GM23248 (cell line): Measurements from ENCODE around the gene CCDC169. TPM values are rescaled to one million over a fixed set of nuclear protein-coding genes. Genes with fewer than 3 reads are reported as not detected.
A peak's percentile ranks its signal among the peaks of the same experiment; 100 is the strongest.

Source experiments
- DNase-seq: peaks from one replicate; pipeline ENCODE4 v3.0.0-alpha.2; 2015
- H2AFZ ChIP-seq: fragments of 200-600 bp; sonication (generic); 2 replicates; pipeline ENCODE4 v1.6.1; 2016; ENCODE audit warnings: antibody characterized with exemption
- H3F3A ChIP-seq: fragments of 200-600 bp; sonication (generic); 2 replicates; pipeline ENCODE4 v1.6.1; 2016; ENCODE audit warnings: mild to moderate bottlenecking, antibody characterized with exemption, mixed run types; ENCODE audit not compliant: insufficient read depth
- H3K27ac ChIP-seq: fragments of 200-600 bp; sonication (generic); 2 replicates; pipeline ENCODE4 v1.5.1; 2016; ENCODE audit warnings: mild to moderate bottlenecking
- H3K27me3 ChIP-seq: fragments of 200-600 bp; sonication (generic); replicated peaks from 2 replicates; pipeline ENCODE4 v1.6.1; 2016; ENCODE audit warnings: mild to moderate bottlenecking; ENCODE audit not compliant: insufficient read depth
- H3K36me3 ChIP-seq: fragments of 200-600 bp; sonication (generic); 2 replicates; pipeline ENCODE4 v1.6.1; 2016; ENCODE audit warnings: low read depth, mild to moderate bottlenecking
- H3K4me1 ChIP-seq: fragments of 200-600 bp; sonication (generic); 2 replicates; pipeline ENCODE4 v1.6.1; 2016; ENCODE audit warnings: mild to moderate bottlenecking; ENCODE audit not compliant: insufficient read depth
- H3K4me2 ChIP-seq: fragments of 200-600 bp; sonication (generic); one replicate; pipeline ENCODE4 v1.6.1; 2016; ENCODE audit warnings: mild to moderate bottlenecking; ENCODE audit not compliant: unreplicated experiment
- H3K4me3 ChIP-seq: fragments of 200-600 bp; sonication (generic); 2 replicates; pipeline ENCODE4 v1.5.1; 2016; ENCODE audit warnings: mild to moderate bottlenecking
- H3K79me2 ChIP-seq: fragments of 200-600 bp; sonication (generic); 2 replicates; pipeline ENCODE4 v1.6.1; 2016; ENCODE audit warnings: mild to moderate bottlenecking; ENCODE audit not compliant: insufficient read depth
- H3K9ac ChIP-seq: fragments of 200-600 bp; sonication (generic); 2 replicates; pipeline ENCODE4 v1.6.1; 2016; ENCODE audit warnings: mild to moderate bottlenecking
- H3K9me2 ChIP-seq: fragments of 200-600 bp; sonication (generic); 2 replicates; pipeline ENCODE4 v1.6.1; 2016; ENCODE audit warnings: mixed run types, mild to moderate bottlenecking, moderate library complexity; ENCODE audit not compliant: insufficient read depth
- H3K9me3 ChIP-seq: fragments of 200-600 bp; sonication (generic); one replicate; pipeline ENCODE4 v1.6.1; 2017; ENCODE audit warnings: low read depth
- H4K20me1 ChIP-seq: fragments of 200-600 bp; sonication (generic); 2 replicates; pipeline ENCODE4 v1.6.0; 2016; ENCODE audit not compliant: insufficient read depth
- EZH2 ChIP-seq: fragments of 200-600 bp; sonication (generic); IDR thresholded peaks from 2 replicates; pipeline ENCODE4 v1.6.1; 2018; ENCODE audit warnings: antibody characterized with exemption, mild to moderate bottlenecking; ENCODE audit not compliant: insufficient read depth, poor library complexity, severe bottlenecking
- EZH2phosphoT487 ChIP-seq: fragments of 200-600 bp; sonication (generic); IDR thresholded peaks from 2 replicates; pipeline ENCODE4 v1.6.1; 2018; ENCODE audit warnings: antibody characterized with exemption, moderate library complexity, mild to moderate bottlenecking, low read depth; ENCODE audit not compliant: insufficient read depth
- WGBS, 2 experiments: methylation state at CpG; one replicate each; pipeline ENCODE4 v1.1.6; 2015 to 2017; ENCODE audit warnings: low lambda C conversion rate in 2 of 2, low coverage in 1 of 2; ENCODE audit errors: missing lambda C conversion rate in 2 of 2; 5-methylcytosine and 5-hydroxymethylcytosine counted together
- in situ Hi-C: fragments of 300-500 bp; cut with MboI; formaldehyde crosslinking; loops from 2 replicates; pipeline ENCODE4 v1.15.0; 2020
- polyA plus RNA-seq: library from polyadenylated mRNA; unstranded; fragments of >200 nt; fragmentation: Nextera tagmentation; extraction: Ambion mirVana; gene quantifications from 2 replicates; pipeline ENCODE4 v1.2.1, GENCODE V29; 2016
- total RNA-seq: library from RNA; depleted of rRNA; stranded (reverse); fragments of >200 nt; shearing (Covaris generic); gene quantifications from 2 replicates; pipeline ENCODE4 v1.2.3, GENCODE V29; 2014

CCDC169 gene
- total and polyA plus RNA-seq, 2 experiments from 2014 or later = 0.22 to 0.63 TPM

- no peaks in the 10 kb centered on the region for H3K9me2 ChIP-seq
- no peak overlapping the region for H3K9ac ChIP-seq
- no peak overlapping the region for H3K27ac ChIP-seq
- TF ChIP-seq EZH2 (no peak), EZH2phosphoT487 (no peak)
- H2AFZ ChIP-seq = no peak overlapping the region
- no peaks in the 10 kb centered on the region for H3K4me1 ChIP-seq
- WGBS, 2 experiments = 65 to 70% methylated on average over 5 of the region's 5 CpGs
- H3K36me3 ChIP-seq = no peaks in the 10 kb centered on the region
- peaks cover 12% of the 10 kb centered on the region; the same call in 1 of the 2 replicates for H3K27me3 ChIP-seq
- in situ Hi-C loops = no loop called here
- H3F3A ChIP-seq = no peaks in the 10 kb centered on the region
- no peak overlapping the region for H3K4me3 ChIP-seq
- H3K4me2 ChIP-seq = no peak overlapping the region
- H3K9me3 ChIP-seq = no peaks in the 10 kb centered on the region
- H4K20me1 ChIP-seq = no peaks in the 10 kb centered on the region
- no peak for DNase-seq
- no peaks in the 10 kb centered on the region for H3K79me2 ChIP-seq
Measured at GRCh38 chr13:36207672-36208071, 89.9 kb downstream of the CCDC169 start.

GRCh38 chr13:36193151-36193855, 104.3 kb downstream of the CCDC169 start:
- Histone ChIP-seq H3K4me3 (no peak overlapping the region; the same call in 1 of the 2 replicates), H3K79me2 (no peaks in the 10 kb centered on the region), H3K9me3 (no peaks in the 10 kb centered on the region), H3K27ac (peak overlapping the region; percentile 41), H3K4me1 (peaks cover 18% of the 10 kb centered on the region), H3K4me2 (peak overlapping the region; percentile 36), H3K36me3 (no peaks in the 10 kb centered on the region), H3F3A (no peaks in the 10 kb centered on the region), H4K20me1 (no peaks in the 10 kb centered on the region), H3K9ac (peak overlapping the region; percentile 8), H3K27me3 (no peaks in the 10 kb centered on the region), H3K9me2 (no peaks in the 10 kb centered on the region), H2AFZ (peak overlapping the region; percentile 15; the same call in 1 of the 2 replicates)
- TF ChIP-seq EZH2 (no peak), EZH2phosphoT487 (no peak)
- 0 to 10% methylated on average over 1 of the region's 1 CpG for WGBS, 2 experiments
- in situ Hi-C loops = no loop called here
- DNase-seq = peak; percentile 74

- TF ChIP-seq EZH2phosphoT487 (no peak), EZH2 (no peak)
- H3K4me1 ChIP-seq = peaks cover 18% of the 10 kb centered on the region
- 78 to 86% methylated on average over 6 of the region's 6 CpGs for WGBS, 2 experiments
- no peaks in the 10 kb centered on the region for H3K36me3 ChIP-seq
- H3K9me2 ChIP-seq = no peaks in the 10 kb centered on the region
- H3K27me3 ChIP-seq = no peaks in the 10 kb centered on the region
- H3K4me2 ChIP-seq = no peak overlapping the region
- H3K4me3 ChIP-seq = no peak overlapping the region
- peak; percentile 17 for DNase-seq
- H3F3A ChIP-seq = no peaks in the 10 kb centered on the region
- in situ Hi-C loops = no loop called here
- no peaks in the 10 kb centered on the region for H4K20me1 ChIP-seq
- no peak overlapping the region for H3K27ac ChIP-seq
- no peak overlapping the region for H2AFZ ChIP-seq
- no peak overlapping the region for H3K9ac ChIP-seq
- no peaks in the 10 kb centered on the region for H3K9me3 ChIP-seq
- no peaks in the 10 kb centered on the region for H3K79me2 ChIP-seq
Measured at GRCh38 chr13:36192166-36192565, 105.4 kb downstream of the CCDC169 start.

GRCh38 chr13:36190771-36191170, 106.8 kb downstream of the CCDC169 start:
- DNase-seq = no peak
- Histone ChIP-seq H3K27me3 (no peaks in the 10 kb centered on the region), H3K9me3 (no peaks in the 10 kb centered on the region), H2AFZ (no peak overlapping the region), H3K4me1 (peaks cover 18% of the 10 kb centered on the region), H3K27ac (no peak overlapping the region), H3K36me3 (no peaks in the 10 kb centered on the region), H3K79me2 (no peaks in the 10 kb centered on the region), H3K9ac (no peak overlapping the region), H3K4me2 (no peak overlapping the region), H3K9me2 (no peaks in the 10 kb centered on the region), H3K4me3 (no peak overlapping the region), H3F3A (no peaks in the 10 kb centered on the region), H4K20me1 (no peaks in the 10 kb centered on the region)
- 81 to 93% methylated on average over 3 of the region's 3 CpGs for WGBS, 2 experiments
- in situ Hi-C loops = no loop called here
- TF ChIP-seq EZH2 = no peak
- no peak for TF ChIP-seq EZH2phosphoT487
